ENCODE results near the gene CMTM4.
A peak's percentile ranks its signal among the peaks of the same experiment; 100 is the strongest.
"Not testable (repeated sequence)": the region's sequence is repeated elsewhere in the genome, so short reads cannot be mapped to it uniquely, and the experiment has no call there.

The CMTM4 gene

DNA sequence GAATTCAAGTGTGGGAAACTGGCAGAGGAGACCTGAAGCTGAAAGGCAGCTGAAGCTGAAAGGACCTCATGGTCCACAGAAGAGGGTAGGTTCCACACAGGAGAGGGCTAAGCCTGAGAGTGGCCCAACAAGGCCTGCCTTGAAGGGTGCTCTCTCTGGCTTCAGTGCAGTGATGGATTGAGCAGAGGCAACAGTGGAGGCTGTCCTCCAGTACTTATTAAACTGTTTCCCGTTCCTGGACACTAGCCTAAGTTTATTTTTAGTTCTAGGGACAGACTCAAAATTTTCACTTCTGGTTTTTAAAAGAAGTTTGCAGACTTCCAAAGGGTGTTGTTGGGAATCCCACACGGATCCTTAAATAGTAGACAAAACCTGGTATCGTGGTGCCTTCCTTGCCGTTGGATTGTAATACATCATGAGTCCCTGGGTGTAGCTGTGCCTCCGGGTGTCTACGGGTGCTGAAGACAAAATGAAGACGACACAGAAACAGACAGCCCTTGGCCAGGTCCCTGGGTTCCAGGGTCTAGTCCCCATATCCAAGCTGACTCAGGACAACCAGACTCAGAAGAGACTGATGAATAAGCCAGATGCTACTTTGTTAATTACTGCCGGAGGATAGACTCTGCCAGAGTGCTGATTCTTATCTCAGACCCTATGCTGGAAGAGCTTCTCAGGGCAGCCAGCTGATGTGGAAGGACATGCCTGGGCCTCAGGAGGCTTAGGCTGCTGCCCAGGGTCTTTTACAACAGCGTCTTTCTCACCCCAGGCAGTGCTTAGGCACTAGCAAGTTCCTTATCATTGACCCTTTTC is 7.1 kb upstream of the CMTM4 start:
- no peak for DNase-seq

DNA sequence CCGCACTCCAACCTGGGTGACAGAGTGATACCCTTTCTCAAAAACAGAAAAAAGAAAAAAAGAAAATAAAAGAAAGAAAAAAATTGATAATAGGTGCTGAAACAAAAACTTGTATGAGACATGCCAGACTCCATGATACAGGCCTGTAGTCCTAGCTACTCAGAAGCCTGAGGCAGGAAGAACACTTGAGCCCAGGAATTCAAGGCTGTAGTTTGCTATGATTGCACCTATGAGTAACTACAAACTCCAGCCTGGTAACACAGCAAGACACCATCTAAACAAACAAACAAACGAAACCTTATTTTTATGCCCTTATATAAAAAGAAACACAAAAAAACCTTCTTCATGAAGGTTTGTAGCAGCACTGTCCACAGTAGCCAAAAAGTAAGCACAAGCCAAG is 5.0 kb upstream of the CMTM4 start:
- no peak for DNase-seq

DNA sequence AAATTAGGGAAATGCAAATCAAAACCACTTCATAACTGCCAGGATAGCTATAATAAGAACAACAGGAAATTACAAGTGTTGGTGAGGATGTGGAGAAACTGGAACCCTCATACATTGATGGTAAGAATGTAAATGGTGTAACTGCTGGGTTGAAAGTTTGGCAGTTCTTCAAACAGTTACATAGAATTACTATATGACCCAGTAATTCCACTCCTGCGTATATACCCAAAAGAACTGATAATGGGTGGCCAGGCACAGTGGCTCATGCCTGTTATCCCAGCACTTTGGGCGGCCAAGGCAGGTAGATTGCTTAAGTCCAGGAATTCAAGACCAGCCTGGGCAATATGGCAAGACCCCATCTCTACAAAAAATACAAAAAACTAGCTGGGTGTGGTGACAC is 4.5 kb upstream of the CMTM4 start:
- no peak for DNase-seq

DNA sequence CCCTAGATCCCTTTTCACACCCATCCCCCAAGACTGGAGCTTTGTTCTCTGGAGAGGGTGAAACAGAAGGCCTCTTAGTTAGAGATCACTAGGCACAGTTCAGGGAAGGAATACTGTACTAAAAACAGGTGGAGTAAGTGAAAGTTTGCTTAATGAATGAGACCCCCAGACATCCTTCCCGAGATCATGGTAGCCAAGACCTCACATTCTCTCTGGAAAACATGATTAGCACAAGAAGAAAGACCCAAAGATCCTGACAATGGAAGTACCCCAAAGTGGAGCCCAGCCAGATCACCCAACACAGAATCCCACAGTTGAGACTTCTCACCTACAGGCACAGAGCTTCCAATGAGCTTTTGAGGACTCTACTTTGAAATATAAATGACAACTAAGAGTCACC is 3.4 kb upstream of the CMTM4 start:
- DNase-seq = no peak

DNA sequence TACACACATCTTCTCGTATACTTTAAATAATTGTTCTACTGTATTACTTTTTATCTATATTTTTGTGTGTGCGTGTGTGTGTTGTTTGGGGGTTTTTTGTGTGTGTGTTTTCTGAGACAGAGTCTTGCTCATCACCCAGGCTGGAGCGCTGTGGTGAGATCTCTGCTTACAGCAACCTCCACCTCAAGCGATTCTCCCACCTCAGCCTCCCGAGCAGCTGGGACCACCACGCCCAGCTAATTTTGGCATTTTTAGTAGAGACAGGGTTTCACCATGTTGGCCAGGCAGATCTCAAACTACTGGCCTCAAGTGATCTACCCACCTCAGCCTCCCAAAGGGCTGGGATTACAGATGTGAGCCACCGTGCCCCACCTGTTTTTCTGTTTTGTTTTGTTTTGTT is 1.5 kb upstream of the CMTM4 start:
- no peak for DNase-seq

DNA sequence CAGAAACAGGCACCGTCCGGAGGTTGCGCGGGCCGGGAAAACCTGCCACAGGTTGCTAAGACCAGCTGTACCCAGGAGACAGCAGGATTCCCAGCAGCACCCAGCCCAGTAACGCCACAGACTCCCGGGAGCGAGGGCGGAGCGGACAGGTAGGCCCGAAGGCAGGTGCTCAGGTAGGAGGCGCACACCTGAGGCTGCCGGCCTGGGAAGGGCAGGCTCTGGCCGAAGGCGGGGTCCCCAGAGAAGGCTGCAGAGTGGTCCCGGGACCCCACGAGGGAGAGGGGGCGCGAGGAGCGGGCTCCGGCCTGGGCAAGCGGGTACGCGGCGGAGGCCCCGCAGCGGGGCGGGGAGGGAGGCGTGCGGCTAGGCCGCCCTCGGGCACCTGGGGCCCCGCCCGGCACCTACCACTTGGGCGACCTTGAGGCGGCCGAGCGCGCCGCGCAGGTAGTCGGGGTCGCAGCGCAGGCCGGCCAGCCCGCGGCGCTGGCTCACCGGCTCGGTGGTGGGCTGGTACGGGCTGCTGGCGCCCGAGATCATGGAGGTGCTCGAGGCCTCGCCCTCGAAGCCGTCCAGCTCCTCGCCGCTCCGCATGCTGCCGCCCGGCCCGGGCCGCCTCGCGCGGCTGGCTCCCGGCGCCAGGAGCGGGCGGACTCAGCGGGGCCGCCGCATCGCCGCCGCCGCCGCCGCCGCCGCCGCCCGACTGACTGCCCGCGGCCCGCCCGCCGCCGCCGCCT is 441 bp downstream of the CMTM4 start:
- DNase-seq = peak; percentile 67

DNA sequence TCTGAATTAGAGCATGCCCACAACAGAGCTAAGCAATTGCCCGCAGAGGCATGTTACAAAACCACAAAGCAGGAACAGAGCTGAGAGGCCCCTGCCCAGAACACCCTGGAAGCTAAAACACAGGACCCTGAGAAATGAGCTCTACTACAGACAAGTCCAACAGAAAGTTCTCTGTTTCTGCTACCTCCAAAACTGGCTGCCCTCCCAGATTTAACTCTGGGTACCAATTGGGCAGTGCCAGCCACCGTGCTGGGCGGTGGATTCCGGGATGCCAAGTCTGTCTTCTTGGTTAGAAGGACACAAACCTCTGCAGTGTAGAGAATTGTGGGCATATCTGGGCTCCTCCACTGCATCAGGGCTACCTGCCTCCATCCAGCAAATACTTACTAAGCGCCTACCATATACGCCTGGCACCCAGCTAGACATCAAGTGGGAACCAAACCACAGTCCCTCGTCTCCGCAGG is 1.0 kb downstream of the CMTM4 start:
- peak; percentile 37 for DNase-seq

DNA sequence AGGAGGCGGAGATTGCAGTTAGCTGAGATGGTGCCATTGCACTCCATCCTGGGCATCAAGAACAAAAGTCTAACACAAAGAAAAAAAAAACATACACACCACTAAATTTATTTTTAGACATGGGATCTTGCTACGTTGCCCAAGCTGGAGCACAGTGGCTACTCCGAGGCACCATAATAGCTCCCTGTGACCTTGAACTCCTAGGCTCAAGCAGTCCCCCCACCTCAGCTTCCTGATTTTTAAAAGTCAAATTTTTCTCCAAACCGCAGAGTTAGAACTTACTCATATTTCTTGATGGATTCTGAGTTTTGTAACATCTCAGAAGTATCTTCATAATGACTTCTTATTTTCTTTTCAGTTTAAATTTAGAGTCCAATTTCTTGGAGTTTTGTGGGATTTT is 3.4 kb downstream of the CMTM4 start:
- no peak for DNase-seq

DNA sequence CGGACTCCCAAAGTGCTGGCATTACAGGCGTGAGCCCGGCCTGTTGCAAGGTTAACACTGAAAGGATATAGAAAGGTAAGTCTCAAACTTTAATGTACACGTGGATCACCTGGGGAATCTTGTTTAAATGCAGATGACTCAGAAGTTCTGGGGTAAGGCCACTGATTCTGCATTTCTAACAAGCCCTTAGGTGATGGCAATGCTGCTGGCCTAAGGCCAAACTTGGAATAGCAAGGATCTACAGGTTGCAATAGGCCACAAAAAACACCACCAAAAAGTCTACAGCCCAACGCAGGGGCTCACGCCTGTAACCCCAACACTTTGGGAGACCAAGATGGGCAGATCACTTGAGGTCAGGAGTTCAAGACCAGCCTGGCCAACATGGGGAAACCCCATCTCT is 4.2 kb downstream of the CMTM4 start:
- DNase-seq = no peak

DNA sequence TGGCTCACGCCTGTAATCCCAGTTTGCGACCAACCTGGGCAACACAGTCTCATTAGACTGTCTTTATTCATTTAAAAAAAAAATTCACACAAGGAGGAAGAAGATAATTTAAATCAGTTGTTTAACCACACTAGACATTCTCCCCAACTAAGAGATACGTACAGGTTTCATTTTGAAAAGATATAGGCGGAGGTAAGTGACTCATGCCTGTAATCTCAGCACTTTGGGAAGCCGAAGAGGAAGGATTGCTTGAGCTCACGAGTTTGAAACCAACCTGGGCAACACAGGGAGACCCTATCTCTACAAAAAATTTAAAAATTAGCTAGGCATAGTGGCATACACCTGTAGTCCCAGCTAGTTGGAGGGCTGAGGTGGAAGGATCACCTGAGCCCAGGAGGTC is 5.3 kb downstream of the CMTM4 start:
- DNase-seq = no peak

DNA sequence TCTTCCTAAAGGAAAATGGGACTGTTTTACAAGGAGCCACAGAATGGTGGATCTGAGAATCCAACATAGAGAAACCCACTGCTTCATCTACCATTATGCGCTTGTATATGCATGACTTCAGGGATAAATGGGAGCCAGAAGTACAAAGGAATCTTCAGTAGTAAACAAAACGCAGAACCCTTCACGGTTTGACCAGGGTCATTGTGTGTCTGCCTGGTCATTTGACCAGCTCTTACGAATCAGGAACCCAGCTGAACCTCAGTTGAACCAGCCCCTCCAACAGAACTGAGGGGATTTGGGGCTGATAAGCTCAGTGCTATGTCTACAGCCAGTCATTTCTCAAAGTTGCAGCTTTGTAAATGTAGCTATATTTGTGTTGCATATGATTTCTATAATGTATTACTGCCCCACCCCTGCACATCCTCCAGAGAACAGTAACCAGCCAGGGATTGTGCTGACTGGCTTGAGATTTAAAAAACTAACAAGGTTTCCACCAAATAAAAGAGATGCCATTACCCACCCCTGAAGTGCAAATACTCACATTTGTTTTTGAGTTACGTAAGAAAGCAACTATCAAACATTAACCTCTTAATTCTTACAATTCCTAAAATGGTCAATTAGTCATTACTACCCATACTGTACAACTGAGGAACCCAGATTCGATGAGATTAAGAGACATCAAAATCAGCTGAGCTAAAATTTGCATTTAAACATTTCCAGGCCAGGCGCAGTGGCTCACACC is 6.3 kb downstream of the CMTM4 start:
- no peak for DNase-seq

DNA sequence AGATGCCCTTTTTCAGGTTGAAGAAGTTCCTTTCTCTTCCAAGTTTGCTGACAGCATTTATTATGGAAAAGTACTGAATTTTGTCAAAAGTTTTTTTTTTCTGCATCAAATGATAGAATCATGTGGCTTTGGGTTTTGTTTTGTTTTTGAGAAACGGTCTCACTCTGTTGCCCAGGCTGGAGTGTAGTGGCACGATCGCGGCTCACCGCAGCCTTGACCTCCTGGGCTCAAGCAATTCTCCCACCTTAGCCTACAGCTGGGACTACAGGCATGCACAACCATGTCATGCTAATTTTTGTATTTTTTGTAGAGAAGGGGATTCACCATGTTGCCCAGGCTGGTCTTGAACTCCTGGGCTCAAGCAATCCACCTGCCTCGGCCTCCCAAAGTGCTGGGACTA is 7.3 kb downstream of the CMTM4 start:
- no peak for DNase-seq

DNA sequence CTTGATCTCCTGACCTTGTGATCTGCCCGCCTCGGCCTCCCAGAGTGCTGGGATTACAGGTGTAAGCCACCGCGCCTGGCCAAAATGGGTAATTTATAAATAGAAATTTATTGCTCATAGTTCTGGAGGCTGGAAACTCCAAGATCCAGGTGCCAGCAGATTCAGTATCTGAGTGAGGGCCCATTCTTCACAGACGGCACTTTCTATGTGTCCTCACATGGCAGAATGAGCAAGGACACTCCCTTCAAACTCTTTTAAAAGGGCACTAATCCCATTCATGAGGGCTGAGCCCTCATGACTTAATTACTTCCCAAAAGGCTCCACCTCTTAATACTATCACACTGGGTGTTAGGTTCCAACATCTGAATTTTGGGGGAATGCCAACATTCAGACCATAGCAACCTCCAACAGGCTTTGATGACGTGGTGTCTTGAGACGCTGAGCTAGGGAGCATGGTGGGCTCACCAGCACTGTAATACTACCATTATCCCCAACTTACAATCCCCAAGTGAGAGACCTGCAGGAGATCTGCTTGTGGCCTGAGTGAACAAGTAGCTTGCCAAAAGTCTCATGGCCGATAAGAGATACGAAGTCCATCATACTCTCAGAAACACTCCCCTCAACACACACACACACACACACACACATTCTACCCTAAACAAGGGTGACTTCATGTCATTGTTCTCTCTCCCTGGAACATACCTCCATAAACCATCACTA is 8.5 kb downstream of the CMTM4 start:
- no peak for DNase-seq

DNA sequence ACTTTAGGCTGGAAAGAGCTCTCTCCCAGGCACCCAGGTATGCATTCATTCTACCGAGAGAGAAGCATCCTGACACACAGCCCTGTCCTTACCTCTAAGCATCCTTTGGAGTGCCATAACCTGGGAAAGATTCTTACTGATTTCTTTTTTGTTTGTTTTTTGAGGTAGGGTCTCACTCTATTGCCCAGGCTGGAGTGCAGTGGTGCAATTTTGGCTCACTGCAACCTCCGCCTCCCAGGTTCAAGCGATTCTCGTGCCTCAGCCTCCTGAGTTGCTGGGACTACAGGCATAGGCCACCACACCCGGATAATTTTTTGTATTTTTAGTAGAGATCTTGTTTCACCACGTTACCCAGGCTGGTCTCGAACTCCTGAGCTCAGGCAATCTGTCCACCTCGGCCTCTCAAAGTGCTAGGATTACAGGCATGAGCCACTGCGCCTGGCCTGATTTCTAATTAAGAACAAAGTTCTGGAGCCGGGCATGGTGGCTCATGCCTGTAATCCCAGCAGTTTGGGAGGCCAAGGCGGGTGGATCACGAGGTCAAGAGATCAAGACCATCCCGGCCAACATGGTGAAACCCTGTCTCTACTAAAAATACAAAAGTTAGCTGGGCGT is 10.9 kb downstream of the CMTM4 start:
- not testable (repeated sequence) for DNase-seq

DNA sequence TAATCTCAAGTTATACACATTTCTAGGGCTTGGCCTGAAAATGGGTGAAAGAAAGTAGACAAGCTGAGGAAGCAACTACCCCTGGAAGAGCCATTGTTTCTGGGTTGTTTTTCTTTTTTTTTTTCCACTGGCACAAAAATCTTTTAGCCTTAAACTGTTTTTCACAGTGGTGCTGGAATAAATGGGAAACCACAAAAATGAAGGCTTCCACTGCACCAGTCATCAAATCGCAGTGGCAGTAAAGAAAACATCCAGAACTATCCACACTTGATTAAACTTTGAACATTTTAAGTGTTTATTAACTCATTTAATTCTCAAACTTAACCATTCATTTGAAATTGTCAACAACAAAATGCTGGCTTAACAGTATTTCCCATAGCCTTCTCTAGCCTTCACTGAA is 14.3 kb downstream of the CMTM4 start:
- no peak for DNase-seq

DNA sequence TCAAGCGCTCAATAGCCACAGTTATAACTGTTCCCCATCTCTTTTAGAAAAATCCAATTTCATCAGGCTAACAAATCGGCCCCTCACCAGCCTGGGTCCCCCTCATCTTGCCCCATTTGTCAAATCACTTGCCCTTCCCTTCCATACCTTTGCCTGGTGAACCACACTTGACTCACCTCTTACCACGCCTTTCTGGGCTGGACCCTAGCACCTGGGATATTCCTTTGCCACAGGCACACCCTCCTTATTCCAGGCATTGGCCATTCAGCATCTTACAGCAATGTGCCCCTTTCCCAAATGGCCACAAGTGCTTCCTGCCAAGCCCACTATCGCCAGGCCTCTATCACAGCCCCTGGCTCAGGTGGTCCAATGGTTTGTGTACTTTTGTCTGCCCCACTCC is 14.9 kb downstream of the CMTM4 start:
- no peak for DNase-seq

DNA sequence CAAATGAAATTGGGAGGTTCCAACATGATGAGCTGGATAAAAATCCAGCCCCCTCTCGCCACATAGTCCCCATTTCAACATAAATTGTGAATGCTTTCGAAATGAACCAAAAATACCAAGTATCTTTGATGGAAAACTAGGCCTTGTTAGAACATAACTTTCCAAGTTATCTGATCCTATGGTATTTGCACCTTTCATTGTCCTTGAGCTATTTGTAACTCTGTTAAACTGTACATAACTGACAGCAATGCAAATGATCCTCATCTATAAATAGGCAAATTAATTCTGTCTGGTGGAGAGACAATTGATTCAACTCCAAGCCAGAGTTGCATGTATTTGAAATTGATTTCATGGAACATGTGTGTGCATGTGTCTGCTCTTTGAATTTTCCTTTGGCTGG is 18.2 kb downstream of the CMTM4 start:
- DNase-seq = no peak

DNA sequence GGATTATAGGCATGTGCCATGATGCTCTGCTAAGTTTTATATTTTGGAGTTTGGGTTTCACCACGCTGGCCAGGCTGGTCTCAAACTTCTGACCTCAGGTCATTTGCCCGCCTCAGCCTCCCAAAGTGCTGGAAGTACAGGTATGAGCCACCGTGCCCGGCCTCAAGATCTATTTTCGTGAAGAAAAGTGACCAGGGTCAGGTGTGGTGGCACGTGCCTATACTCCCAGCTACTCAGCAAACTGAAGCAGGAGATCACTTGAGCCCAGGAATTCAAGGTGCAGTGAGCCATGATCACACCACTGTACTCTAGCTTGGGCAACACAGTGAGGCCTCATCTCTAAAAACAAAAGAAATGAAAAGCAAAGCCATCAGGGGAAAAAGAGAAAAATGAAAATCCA is 18.7 kb downstream of the CMTM4 start:
- DNase-seq = no peak

DNA sequence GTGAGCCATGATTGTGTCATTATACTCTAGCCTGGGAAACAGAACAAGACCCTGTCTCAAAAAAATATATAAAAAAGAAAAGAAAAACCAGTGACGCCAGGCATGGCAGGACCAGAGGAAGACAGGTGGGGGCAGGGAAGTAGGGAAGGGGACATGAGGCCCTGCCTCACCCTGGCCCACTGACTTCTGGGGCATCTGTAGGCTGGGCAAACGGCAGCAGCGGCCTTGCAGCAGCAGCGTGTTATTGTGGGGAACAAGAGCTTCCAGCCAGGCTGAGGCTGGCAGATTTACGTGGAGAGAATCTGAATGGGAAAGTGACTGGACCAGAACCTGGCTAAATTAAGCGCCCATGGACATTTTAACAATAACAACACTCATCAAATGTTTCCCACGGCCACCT is 19.4 kb downstream of the CMTM4 start:
- no peak for DNase-seq

DNA sequence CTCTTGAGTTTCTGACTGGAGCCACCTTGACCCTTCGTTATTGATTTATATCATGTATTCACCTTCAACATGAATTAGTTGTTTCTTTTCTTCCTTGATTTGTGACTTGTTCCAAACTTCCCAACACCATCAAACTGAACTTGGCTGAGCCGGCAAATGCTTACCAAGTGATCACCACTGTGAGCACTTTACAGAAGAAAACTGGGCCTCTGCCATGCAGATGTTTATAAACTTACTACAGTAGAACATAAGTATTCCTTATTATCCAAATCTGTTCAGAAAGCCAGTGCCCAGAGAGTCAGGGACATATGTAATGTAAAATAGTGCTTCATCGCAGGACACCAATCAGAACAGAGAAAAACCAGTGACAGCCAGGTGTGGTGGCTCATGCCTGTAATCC is 19.9 kb downstream of the CMTM4 start:
- DNase-seq = no peak

DNA sequence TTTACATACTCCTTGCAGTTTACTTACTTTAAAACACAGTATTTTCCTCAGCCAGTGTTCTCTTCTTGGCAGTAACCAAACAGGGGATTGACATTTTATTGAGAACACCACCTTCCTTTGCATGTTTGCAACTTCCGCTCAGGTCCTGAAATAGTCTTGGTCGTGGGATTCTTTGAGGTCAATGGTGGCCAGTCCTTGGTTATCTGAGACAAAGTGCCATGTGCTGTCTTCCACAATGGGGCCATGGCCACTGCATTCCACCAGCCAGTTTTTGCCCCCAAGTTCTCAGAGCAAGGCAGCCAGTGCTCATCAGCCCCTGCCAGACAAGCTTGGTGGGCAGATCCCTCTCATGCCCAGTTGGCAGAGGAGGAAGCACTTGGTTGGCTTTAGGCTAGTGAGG is 22.9 kb downstream of the CMTM4 start:
- no peak for DNase-seq

DNA sequence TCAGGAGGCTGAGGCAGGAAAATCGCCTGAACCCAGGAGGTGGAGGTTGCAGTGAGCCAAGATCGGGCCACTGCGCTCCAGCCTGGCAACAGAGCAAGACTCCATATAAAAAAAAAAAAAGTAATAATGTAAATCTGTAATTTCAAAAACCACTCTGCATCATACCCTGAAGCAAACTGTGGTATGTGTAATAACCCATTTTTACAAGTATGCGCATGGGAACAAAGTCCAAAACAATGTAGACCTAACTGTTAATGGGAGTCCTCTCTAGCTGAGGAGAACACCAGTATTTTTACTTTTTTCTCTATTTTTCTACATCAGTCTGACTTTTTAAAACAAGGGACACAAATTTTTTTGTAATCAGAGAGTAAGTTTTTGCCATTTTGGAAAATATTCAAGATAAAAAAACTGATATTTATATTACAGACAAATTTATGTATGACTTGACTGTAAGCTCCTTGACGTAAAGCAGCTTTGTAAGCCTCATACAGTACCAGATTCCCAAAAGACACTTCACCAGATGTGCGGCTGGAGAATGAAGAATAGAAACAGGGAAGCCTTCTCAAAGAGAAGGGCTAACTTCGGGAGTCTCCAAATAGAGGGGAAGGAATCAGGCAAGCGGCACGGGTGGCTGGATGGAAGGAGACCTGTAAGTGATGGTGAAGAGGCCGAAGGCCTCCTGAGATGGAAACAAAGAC is 25.7 kb downstream of the CMTM4 start:
- no peak for DNase-seq
